HG02885 (cell line): ENCODE results near the gene GRID2.

Source experiments
- ATAC-seq: cut with Tn5 transposase; IDR thresholded peaks from one replicate; pipeline ENCODE4 v1.9.1; 2021; ENCODE audit warnings: mild to moderate bottlenecking; ENCODE audit not compliant: unreplicated experiment, poor library complexity

Gene GRID2

GRCh38 chr4:93157986-93158385, 854.2 kb downstream of the GRID2 start:
- ATAC-seq: no peak

GRCh38 chr4:93168053-93168452, 864.3 kb downstream of the GRID2 start:
- ATAC-seq: no peak

GRCh38 chr4:93169966-93170365, 866.2 kb downstream of the GRID2 start:
- ATAC-seq: no peak

- no peak for ATAC-seq
Observed at GRCh38 chr4:93174598-93174997, 870.8 kb downstream of the GRID2 start.

GRCh38 chr4:93178279-93178678, 874.5 kb downstream of the GRID2 start:
- ATAC-seq: no peak

GRCh38 chr4:93179044-93179443, 875.3 kb downstream of the GRID2 start:
- no peak for ATAC-seq

GRCh38 chr4:93182722-93183121, 879.0 kb downstream of the GRID2 start:
- no peak for ATAC-seq

GRCh38 chr4:93183576-93183975, 879.8 kb downstream of the GRID2 start:
- ATAC-seq: no peak

- no peak for ATAC-seq
Observed at GRCh38 chr4:93184053-93184452, 880.3 kb downstream of the GRID2 start.

GRCh38 chr4:93186846-93187245, 883.1 kb downstream of the GRID2 start:
- no peak for ATAC-seq

GRCh38 chr4:93187466-93187865, 883.7 kb downstream of the GRID2 start:
- ATAC-seq: no peak

- ATAC-seq: no peak
Observed at GRCh38 chr4:93187892-93188291, 884.1 kb downstream of the GRID2 start.

- ATAC-seq: peak; percentile 56
Observed at GRCh38 chr4:93199492-93199891, 895.7 kb downstream of the GRID2 start.

- ATAC-seq: no peak
Observed at GRCh38 chr4:93201471-93202096, 897.8 kb downstream of the GRID2 start.

GRCh38 chr4:93203708-93204107, 899.9 kb downstream of the GRID2 start:
- ATAC-seq: peak; percentile 81

- ATAC-seq: no peak
Observed at GRCh38 chr4:93212250-93212649, 908.5 kb downstream of the GRID2 start.

- no peak for ATAC-seq
Observed at GRCh38 chr4:93216646-93217045, 912.9 kb downstream of the GRID2 start.

- no peak for ATAC-seq
Observed at GRCh38 chr4:93217431-93217830, 913.7 kb downstream of the GRID2 start.

GRCh38 chr4:93221771-93222170, 918.0 kb downstream of the GRID2 start:
- no peak for ATAC-seq

- no peak for ATAC-seq
Observed at GRCh38 chr4:93228021-93228420, 924.3 kb downstream of the GRID2 start.

GRCh38 chr4:93232883-93233282, 929.1 kb downstream of the GRID2 start:
- no peak for ATAC-seq

GRCh38 chr4:93237521-93237920, 933.8 kb downstream of the GRID2 start:
- ATAC-seq: no peak

- ATAC-seq: no peak
Observed at GRCh38 chr4:93243262-93243661, 939.5 kb downstream of the GRID2 start.
